K562 (cell line): ENCODE measurements around the gene MEIOB. TPM values are rescaled to one million over a fixed set of nuclear protein-coding genes. Genes with fewer than 3 reads are reported as not detected.

Experiments used
- ADNP ChIP-seq: fragments of 200-800 bp; sonication (Bioruptor generic); IDR thresholded peaks from 2 replicates; pipeline ENCODE4 v1.6.1; 2016; ENCODE audit warnings: missing genetic modification characterization, missing compliant biosample characterization
- ARID3A ChIP-seq: IDR thresholded peaks from 2 replicates; pipeline ENCODE4 v1.6.1; 2012; ENCODE audit warnings: low read depth, low read length, improper control_type of control experiment, borderline replicate concordance
- ELK3 ChIP-seq: fragments of 450-650 bp; formaldehyde crosslinking; IDR thresholded peaks from 2 replicates; pipeline ENCODE4 v1.4.0; 2020; ENCODE audit warnings: mild to moderate bottlenecking
- FOXO4 ChIP-seq: fragments of 450-650 bp; formaldehyde crosslinking; IDR thresholded peaks from 2 replicates; pipeline ENCODE4 v1.4.0; 2020; ENCODE audit warnings: mild to moderate bottlenecking, moderate library complexity
- GTF3C2 ChIP-seq: IDR thresholded peaks from 3 replicates; pipeline ENCODE4 v1.6.1; 2011; ENCODE audit warnings: borderline replicate concordance, mild to moderate bottlenecking, moderate library complexity; ENCODE audit not compliant: insufficient read length; ENCODE audit errors: extremely low read depth
- HDAC3 ChIP-seq: fragments of 450-650 bp; IDR thresholded peaks from 2 replicates; pipeline ENCODE4 v1.6.1; 2018; ENCODE audit warnings: borderline replicate concordance, mild to moderate bottlenecking, moderate library complexity; ENCODE audit not compliant: partially characterized antibody
- RBM39 ChIP-seq: fragments of 200-400 bp; formaldehyde crosslinking; optimal IDR thresholded peaks from 2 replicates; pipeline ENCODE3; 2018; ENCODE audit warnings: low read depth, low read length
- ZBTB40 ChIP-seq, 2 experiments: fragments of 450-650 bp in 1 of 2; sonication (generic) in 1 of 2; formaldehyde crosslinking in 1 of 2; IDR thresholded peaks; 2 replicates each; pipeline versions ENCODE4 v1.7.1 to v1.9.0; 2016 to 2022; ENCODE audit warnings: inconsistent platforms in 1 of 2, mild to moderate bottlenecking in 1 of 2, missing genetic modification reagents in 1 of 2
- ZNF263 ChIP-seq: sonication (generic); formaldehyde crosslinking; IDR thresholded peaks from 2 replicates; pipeline ENCODE4 v1.8.0; 2022; ENCODE audit warnings: mild to moderate bottlenecking, missing genetic modification reagents, borderline replicate concordance
- polyA plus RNA-seq, 8 experiments: library from polyadenylated mRNA; depleted of rRNA in 4 of 8; stranded (reverse) in 5 of 8; unstranded in 3 of 8; fragments of >200 nt; fragmentation: Nextera tagmentation in 2 of 8; fragmentation: Illumina TruSeq in 1 of 8; extraction: Ambion mirVana in 2 of 8; extraction: Trizol in 1 of 8; gene quantifications; 2 replicates each; pipeline versions ENCODE4 v1.2.1 to v1.2.3, GENCODE V29; 2011 to 2014; ENCODE audit warnings: inconsistent platforms in 1 of 8, missing spikeins in 1 of 8
- total RNA-seq, 7 experiments: library from RNA; depleted of rRNA in 6 of 7; stranded (reverse); fragments of >200 nt in 6 of 7; fragmentation: Illumina TruSeq in 2 of 7; extraction: Trizol in 2 of 7; gene quantifications; 2 replicates each; pipeline versions ENCODE4 v1.2.1 to v1.2.3, GENCODE V29; 2011 to 2021; ENCODE audit warnings: low replicate concordance in 1 of 7

Gene MEIOB
- total and polyA plus RNA-seq, 9 of the 15 experiments (the other 6 are each of a cell fraction or from before 2014, with no cell fraction given) = 25.4 to 203 (median 97.6) TPM

GRCh38 chr16:1832838-1833454, 39.0 kb downstream of the MEIOB start (continued):
- TF ChIP-seq ZBTB40 (IDR thresholded peaks at IDR 0.05) (no peak), ZBTB40 (CRISPR knock-in tag; IDR thresholded peaks at IDR 0.05) (no peak), HDAC3 (peak; percentile 93), GTF3C2 (no peak), ZNF263 (no peak; the same call in 1 of the 2 replicates), ELK3 (no peak), ADNP (no peak), ARID3A (no peak), FOXO4 (CRISPR knock-in tag) (no peak), RBM39 (no peak)
